ENCODE results near the gene USP17L19.
"Not testable (repeated sequence)": the region's sequence is repeated elsewhere in the genome, so short reads cannot be mapped to it uniquely, and the experiment has no call there.

- TF ChIP-seq, protein P1, sequence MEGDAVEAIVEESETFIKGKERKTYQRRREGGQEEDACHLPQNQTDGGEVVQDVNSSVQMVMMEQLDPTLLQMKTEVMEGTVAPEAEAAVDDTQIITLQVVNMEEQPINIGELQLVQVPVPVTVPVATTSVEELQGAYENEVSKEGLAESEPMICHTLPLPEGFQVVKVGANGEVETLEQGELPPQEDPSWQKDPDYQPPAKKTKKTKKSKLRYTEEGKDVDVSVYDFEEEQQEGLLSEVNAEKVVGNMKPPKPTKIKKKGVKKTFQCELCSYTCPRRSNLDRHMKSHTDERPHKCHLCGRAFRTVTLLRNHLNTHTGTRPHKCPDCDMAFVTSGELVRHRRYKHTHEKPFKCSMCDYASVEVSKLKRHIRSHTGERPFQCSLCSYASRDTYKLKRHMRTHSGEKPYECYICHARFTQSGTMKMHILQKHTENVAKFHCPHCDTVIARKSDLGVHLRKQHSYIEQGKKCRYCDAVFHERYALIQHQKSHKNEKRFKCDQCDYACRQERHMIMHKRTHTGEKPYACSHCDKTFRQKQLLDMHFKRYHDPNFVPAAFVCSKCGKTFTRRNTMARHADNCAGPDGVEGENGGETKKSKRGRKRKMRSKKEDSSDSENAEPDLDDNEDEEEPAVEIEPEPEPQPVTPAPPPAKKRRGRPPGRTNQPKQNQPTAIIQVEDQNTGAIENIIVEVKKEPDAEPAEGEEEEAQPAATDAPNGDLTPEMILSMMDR (IDR thresholded peaks at IDR 0.05): not testable (repeated sequence)
- TF ChIP-seq POLR2A, POLR2AphosphoS5, EP300 (IDR thresholded peaks at IDR 0.05): not testable (repeated sequence)
Measured at GRCh38 chr4:9230249-9230648, 22.9 kb upstream of the USP17L19 start.

All from suprapubic skin (tissue), 4 donors.